ENCODE results near the gene BHMT2. TPM values are rescaled to one million over a fixed set of nuclear protein-coding genes. Genes with fewer than 3 reads are reported as not detected.

BHMT2 gene
- total RNA-seq, 2 donors from 2014 or later: 0.46 TPM; not detected in 1

GRCh38 chr5:79055017-79055416 is 14.6 kb upstream of the BHMT2 start:
- H3K9me3 Mint-ChIP-seq: no peaks in the 10 kb centered on the region
- Histone ChIP-seq H3K4me3 (ENCODE audit: low read length) (no peak overlapping the region), H3K4me1 (ENCODE audit: control insufficient read depth, insufficient read depth, low read length) (no peaks in the 10 kb centered on the region), H3K27ac (ENCODE audit: low read depth, low read length) (peak overlapping the region; percentile 5), H3K36me3 (ENCODE audit: control insufficient read depth, insufficient read depth, low read length) (no peaks in the 10 kb centered on the region), H3K9ac (ENCODE audit: extremely low read depth, low read length, poor library complexity, severe bottlenecking) (no peak overlapping the region), H3K27me3 (ENCODE audit: control insufficient read depth, insufficient read depth, low read length, poor library complexity, severe bottlenecking) (no peaks in the 10 kb centered on the region), H3K9me3 (ENCODE audit: control insufficient read depth, low read length) (peaks cover 11% of the 10 kb centered on the region)
- no peak for TF ChIP-seq CTCF (conservative IDR thresholded peaks at IDR 0.05)
- DNase-seq: no peak
- H3K27ac Mint-ChIP-seq: no peak overlapping the region
- H3K27me3 Mint-ChIP-seq (ENCODE audit: insufficient read depth): no peaks in the 10 kb centered on the region
- H3K4me3 Mint-ChIP-seq: no peak overlapping the region
- no peaks in the 10 kb centered on the region for H3K36me3 Mint-ChIP-seq (ENCODE audit: low read depth)
- 88 to 100% methylated on average over 1 of the region's 1 CpG for WGBS, 2 experiments (ENCODE audit: insufficient coverage in 1 of 2, insufficient read length in 1 of 2)
- peaks cover 2% of the 10 kb centered on the region for H3K4me1 Mint-ChIP-seq

- H3K9me3 ChIP-seq (ENCODE audit: control insufficient read depth, low read length): peaks cover 9% of the 10 kb centered on the region
- Mint-ChIP-seq H3K27ac (no peak overlapping the region), H3K36me3 (ENCODE audit: low read depth) (no peaks in the 10 kb centered on the region), H3K4me3 (no peak overlapping the region), H3K9me3 (no peaks in the 10 kb centered on the region), H3K27me3 (ENCODE audit: insufficient read depth) (no peaks in the 10 kb centered on the region), H3K4me1 (peaks cover 2% of the 10 kb centered on the region)
- H3K4me3 ChIP-seq (ENCODE audit: low read length): no peak overlapping the region
- DNase-seq: no peak
- no peak overlapping the region for H3K9ac ChIP-seq (ENCODE audit: extremely low read depth, low read length, poor library complexity, severe bottlenecking)
- H3K27ac ChIP-seq (ENCODE audit: low read depth, low read length): no peak overlapping the region
- H3K27me3 ChIP-seq (ENCODE audit: control insufficient read depth, insufficient read depth, low read length, poor library complexity, severe bottlenecking): no peaks in the 10 kb centered on the region
- H3K4me1 ChIP-seq (ENCODE audit: control insufficient read depth, insufficient read depth, low read length): no peaks in the 10 kb centered on the region
- no peak for TF ChIP-seq CTCF (conservative IDR thresholded peaks at IDR 0.05)
- H3K36me3 ChIP-seq (ENCODE audit: control insufficient read depth, insufficient read depth, low read length): no peaks in the 10 kb centered on the region
Observed at GRCh38 chr5:79056847-79057246, 12.7 kb upstream of the BHMT2 start.

- Histone ChIP-seq H3K9me3 (ENCODE audit: control insufficient read depth, low read length) (no peaks in the 10 kb centered on the region), H3K27me3 (ENCODE audit: control insufficient read depth, insufficient read depth, low read length, poor library complexity, severe bottlenecking) (no peaks in the 10 kb centered on the region), H3K9ac (ENCODE audit: extremely low read depth, low read length, poor library complexity, severe bottlenecking) (no peak overlapping the region), H3K36me3 (ENCODE audit: control insufficient read depth, insufficient read depth, low read length) (no peaks in the 10 kb centered on the region), H3K4me3 (ENCODE audit: low read length) (no peak overlapping the region), H3K4me1 (ENCODE audit: control insufficient read depth, insufficient read depth, low read length) (peaks cover 7% of the 10 kb centered on the region), H3K27ac (ENCODE audit: low read depth, low read length) (no peak overlapping the region)
- 97% methylated on average over 4 of the region's 4 CpGs; no CpG with 5 or more reads in 1 of the 2 experiments for WGBS, 2 experiments (ENCODE audit: insufficient coverage in 1 of 2, insufficient read length in 1 of 2)
- Mint-ChIP-seq H3K27me3 (ENCODE audit: insufficient read depth) (no peaks in the 10 kb centered on the region), H3K4me3 (no peak overlapping the region), H3K27ac (no peak overlapping the region), H3K9me3 (no peaks in the 10 kb centered on the region), H3K4me1 (peaks cover 14% of the 10 kb centered on the region), H3K36me3 (ENCODE audit: low read depth) (no peaks in the 10 kb centered on the region)
- DNase-seq: no peak
- TF ChIP-seq CTCF (conservative IDR thresholded peaks at IDR 0.05): no peak
Observed at GRCh38 chr5:79059674-79060073, 9.9 kb upstream of the BHMT2 start.

Measured in endodermal cell (in vitro differentiated cells).